Mesodermal cell (in vitro differentiated cells): ENCODE measurements around the gene UGT2A3.
"Not testable (repeated sequence)": the region's sequence is repeated elsewhere in the genome, so short reads cannot be mapped to it uniquely, and the experiment has no call there.

ENCODE experiments used
- H3K27ac ChIP-seq: 2 replicates; pipeline ENCODE4 v1.7.0; 2013; ENCODE audit warnings: mild to moderate bottlenecking, low read depth, low read length, moderate library complexity; ENCODE audit not compliant: severe bottlenecking
- H3K36me3 ChIP-seq: 2 replicates; pipeline ENCODE4 v1.7.1; 2013; ENCODE audit warnings: mild to moderate bottlenecking, low read length, moderate library complexity; ENCODE audit not compliant: control insufficient read depth, insufficient read depth
- H3K4me1 ChIP-seq: one replicate; pipeline ENCODE4 v1.7.1; 2013; ENCODE audit warnings: mild to moderate bottlenecking, low read length; ENCODE audit not compliant: insufficient read depth, control insufficient read depth, poor library complexity, severe bottlenecking
- H3K4me3 ChIP-seq: 2 replicates; pipeline ENCODE4 v1.7.0; 2013; ENCODE audit warnings: low read length, control low read depth, mild to moderate bottlenecking; ENCODE audit not compliant: insufficient read depth, poor library complexity, severe bottlenecking; ENCODE audit errors: extremely low read depth
- H3K9me3 ChIP-seq: 2 replicates; pipeline ENCODE4 v1.7.1; 2013; ENCODE audit warnings: mild to moderate bottlenecking, low read length, moderate library complexity; ENCODE audit not compliant: control insufficient read depth
- WGBS, 2 experiments: methylation state at CpG; one replicate each; pipeline ENCODE4 v1.1.5; 2013; ENCODE audit warnings: missing lambda C conversion rate in 2 of 2; ENCODE audit not compliant: insufficient coverage in 2 of 2; 5-methylcytosine and 5-hydroxymethylcytosine counted together

Gene UGT2A3

DNA sequence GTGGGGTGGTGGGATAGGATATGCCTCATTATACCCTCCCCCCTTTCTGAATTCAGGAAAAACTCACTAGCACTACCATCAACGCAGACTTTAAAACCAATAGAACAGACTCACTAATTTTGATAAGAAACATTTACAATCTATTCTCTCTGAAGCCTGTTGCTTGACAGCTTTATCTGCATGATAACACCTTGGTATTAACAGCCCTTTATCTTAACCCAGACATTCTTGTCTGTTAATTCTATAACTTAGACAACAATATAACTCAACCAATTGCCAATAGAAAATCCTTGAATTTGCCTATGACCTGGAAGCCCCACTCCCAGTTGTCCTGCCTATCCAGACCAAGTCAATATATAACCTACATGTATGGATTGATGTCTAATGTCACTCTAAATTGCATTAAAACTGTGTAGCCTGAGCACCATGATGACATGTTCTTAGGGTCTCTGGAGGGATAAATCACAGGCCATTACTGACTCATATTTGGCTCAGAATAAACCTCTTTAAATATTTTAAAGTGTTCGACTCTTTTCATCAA is 1.5 kb upstream of the UGT2A3 start:
- Histone ChIP-seq H3K4me3 (no peak overlapping the region), H3K36me3 (no peaks in the 10 kb centered on the region), H3K27ac (no peak overlapping the region), H3K9me3 (no peaks in the 10 kb centered on the region), H3K4me1 (no peaks in the 10 kb centered on the region)
- 73 to 83% methylated on average over 2 of the region's 2 CpGs for WGBS, 2 experiments

DNA sequence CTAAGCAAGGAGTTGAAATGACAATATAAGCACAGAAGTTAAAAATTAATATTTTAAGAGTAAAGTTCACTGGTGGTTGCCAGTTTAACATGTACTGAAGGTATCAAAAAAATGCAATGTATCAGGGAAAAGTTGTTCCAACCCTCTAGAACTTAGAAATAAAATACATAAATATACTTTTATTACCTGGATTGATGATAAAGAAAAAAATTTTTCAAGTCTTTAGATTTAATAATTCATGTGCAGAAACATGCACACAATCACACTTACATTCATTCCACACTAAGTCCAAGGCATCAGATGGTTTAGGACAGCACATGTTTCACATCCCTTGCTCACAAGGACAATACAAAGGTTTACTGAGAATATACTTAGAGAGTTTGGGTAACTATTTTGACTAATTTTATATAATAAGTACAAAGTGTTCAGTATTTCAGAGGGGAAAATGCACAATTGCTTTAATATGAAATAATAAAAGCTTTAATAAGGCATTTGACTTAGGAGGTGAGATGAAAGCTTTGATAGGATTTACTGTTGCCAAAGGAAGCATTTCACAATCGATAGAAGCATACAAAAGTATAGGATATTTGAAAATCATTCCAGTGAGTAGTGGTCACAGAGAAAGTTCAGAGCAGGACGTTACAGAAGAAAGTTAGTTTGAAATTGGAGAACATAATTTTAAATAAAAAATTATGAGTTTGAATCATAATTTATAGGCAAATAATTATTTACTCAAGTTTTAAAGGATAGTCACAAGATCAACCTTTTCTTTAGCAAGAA is 392 bp upstream of the UGT2A3 start:
- Histone ChIP-seq H3K9me3 (no peaks in the 10 kb centered on the region), H3K4me3 (no peak overlapping the region), H3K27ac (no peak overlapping the region), H3K36me3 (no peaks in the 10 kb centered on the region), H3K4me1 (no peaks in the 10 kb centered on the region)
- WGBS, 2 experiments: no CpG with 5 or more reads among the region's 2 CpGs

DNA sequence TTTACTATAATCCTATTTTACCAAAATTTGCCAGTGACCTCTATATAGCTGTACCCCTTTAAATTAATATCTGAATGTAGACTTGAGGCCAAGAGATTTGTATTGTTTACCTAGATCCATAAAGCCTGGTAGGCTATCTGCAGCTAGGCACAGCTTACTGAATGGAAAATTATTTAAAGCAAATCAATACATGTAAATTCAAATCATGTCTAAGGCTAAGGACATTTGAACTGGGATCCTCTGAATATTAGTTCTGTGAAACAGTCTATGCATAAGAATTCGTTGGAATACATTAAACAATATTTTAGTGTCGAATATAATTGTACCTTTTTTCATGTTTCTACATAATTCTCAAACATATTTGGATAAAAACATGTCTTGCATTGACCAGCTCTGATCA is 1.6 kb downstream of the UGT2A3 start:
- WGBS, 2 experiments: no CpG with 5 or more reads among the region's 2 CpGs
- H3K27ac ChIP-seq: no peak overlapping the region

DNA sequence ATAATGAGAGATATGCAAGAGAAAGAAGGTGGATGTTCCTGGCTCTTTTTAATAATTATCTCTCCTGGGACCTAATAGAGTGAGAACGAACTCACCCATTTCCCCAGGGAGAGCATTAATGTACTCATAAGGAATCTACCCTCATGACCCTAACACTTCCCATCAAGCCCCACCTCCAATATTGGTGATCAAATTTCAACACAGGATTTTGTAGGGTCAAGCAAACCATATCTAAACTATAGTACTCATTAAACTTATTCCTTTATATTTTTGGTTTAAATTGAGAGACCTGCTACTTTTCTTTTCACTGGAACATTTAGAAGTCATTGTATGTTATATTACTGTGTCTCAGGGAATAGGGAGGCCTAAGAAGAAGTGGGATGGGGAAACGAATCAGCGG is 2.6 kb downstream of the UGT2A3 start:
- Histone ChIP-seq H3K4me1 (no peaks in the 10 kb centered on the region), H3K36me3 (no peaks in the 10 kb centered on the region), H3K9me3 (no peaks in the 10 kb centered on the region), H3K27ac (no peak overlapping the region), H3K4me3 (no peak overlapping the region)
- 83% methylated on average over 1 of the region's 3 CpGs; no CpG with 5 or more reads in 1 of the 2 experiments for WGBS, 2 experiments

More for the DNA sequence above, 1.6 kb downstream of the UGT2A3 start:
- H3K36me3 ChIP-seq: no peaks in the 10 kb centered on the region
- H3K9me3 ChIP-seq: no peaks in the 10 kb centered on the region
- H3K4me1 ChIP-seq: no peaks in the 10 kb centered on the region
- no peak overlapping the region for H3K4me3 ChIP-seq

DNA sequence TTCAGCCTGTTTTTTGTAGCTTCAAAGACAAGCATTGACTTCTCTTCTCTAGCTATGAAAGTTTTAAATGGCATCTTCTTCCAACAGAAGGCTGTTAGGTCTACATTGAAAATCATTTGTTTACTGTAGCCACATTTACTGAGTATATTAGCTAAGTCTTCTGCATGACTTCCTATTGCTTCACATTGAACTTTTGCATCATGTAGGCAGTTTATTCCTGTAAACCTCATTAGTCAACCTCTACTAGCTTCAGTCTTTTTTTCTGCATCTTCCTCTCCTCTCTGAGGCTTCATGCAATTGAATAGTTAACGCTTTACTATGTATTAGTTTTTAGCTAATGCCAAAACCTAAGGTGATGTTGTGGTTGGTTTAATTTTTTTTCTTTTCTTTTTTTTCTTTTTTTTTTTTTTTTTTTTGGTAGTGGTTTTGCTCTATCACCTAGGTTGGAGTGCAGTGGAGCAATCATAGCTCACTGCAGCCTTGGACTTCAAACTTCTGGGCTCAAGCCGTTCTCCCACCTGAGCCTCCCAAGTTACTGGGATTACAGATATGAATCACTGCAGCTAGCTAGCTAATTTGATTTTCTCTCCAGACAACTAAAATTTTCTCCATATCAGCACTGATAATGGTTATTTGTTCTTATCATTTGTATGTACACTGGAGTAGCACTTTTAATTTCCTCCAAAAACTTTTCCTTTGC is 3.4 kb downstream of the UGT2A3 start:
- Histone ChIP-seq H3K9me3 (no peaks in the 10 kb centered on the region), H3K4me1 (no peaks in the 10 kb centered on the region), H3K27ac (no peak overlapping the region), H3K4me3 (no peak overlapping the region), H3K36me3 (no peaks in the 10 kb centered on the region)
- 60% methylated on average over 1 of the region's 2 CpGs; no CpG with 5 or more reads in 1 of the 2 experiments for WGBS, 2 experiments

DNA sequence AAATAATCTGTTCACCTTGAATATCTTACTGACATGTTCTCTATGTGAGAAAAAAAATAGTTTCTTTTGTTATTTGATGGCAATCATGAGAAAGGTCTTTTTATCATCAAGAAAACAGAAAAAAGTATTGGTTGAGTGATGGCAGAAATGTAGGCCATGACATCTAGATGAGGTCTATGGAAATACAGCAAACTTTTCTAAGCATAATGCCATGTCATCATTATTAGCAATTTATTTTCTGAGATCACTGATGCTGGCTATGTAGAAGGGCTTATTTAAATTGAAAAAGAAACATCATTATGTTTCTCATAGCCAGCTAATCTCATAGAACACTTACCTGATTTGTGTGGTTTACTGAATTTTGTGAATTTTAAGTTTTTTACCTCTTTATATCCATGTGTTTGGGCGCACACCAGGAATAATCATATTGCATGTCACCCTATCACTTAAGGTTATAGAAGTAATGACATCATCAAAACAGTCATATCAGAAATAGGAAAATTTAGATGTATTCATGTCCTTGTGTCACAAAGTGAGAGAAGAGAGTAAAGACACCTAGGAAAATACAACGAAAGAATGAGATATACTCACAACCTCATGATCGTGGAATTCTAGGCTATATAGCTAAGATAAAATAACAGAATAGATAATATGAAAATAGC is 22.4 kb downstream of the UGT2A3 start:
- H3K36me3 ChIP-seq: no peaks in the 10 kb centered on the region
- H3K9me3 ChIP-seq: no peaks in the 10 kb centered on the region
- no peak overlapping the region for H3K27ac ChIP-seq
- WGBS, 2 experiments: no CpG with 5 or more reads among the region's 3 CpGs
- H3K4me1 ChIP-seq: no peaks in the 10 kb centered on the region
- H3K4me3 ChIP-seq: no peak overlapping the region

DNA sequence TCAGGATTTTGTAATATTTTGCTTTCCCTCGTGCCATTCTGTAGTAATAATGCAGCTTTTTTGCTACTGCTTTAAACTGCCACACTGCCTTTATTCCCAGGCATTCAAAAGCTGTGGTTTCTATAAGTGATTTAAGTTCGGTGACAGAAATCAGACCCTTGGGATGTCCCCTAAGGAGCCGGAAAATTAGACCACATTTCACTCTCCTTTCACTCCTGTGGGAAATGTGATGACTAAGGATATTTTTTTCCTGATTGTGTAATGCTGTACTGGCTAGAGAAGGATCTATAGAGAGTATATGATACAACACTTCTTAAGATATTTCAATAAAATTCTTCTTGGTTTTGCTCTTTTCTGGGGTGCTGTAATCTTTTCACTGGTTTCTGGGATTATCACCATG is 24.4 kb downstream of the UGT2A3 start:
- WGBS, 2 experiments: no CpG with 5 or more reads among the region's 3 CpGs
- Histone ChIP-seq H3K36me3 (no peaks in the 10 kb centered on the region), H3K27ac (no peak overlapping the region), H3K9me3 (no peaks in the 10 kb centered on the region), H3K4me3 (no peak overlapping the region), H3K4me1 (no peaks in the 10 kb centered on the region)

DNA sequence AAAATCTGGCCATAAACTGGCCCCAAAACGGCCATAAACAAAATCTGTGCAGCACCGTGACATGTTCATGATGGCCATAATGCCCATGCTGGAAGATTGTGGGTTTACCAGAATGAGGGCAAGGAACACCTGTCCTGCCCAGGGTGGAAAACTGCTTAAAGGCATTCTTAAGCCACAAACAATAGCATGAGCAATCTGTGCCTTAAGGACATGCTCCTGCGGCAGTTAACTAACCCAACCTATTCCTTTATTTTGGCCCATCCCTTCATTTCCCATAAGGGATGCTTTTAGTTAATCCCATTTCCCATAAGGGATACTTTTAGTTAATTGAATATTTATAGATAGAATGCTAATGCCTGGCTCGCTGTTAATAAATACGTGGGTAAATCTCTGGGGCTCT is 29.4 kb downstream of the UGT2A3 start:
- not testable (repeated sequence) for H3K27ac ChIP-seq, H3K4me3 ChIP-seq, H3K4me1 ChIP-seq, H3K36me3 ChIP-seq, H3K9me3 ChIP-seq
- 45 to 56% methylated on average over 2 to 3 of the region's 5 CpGs for WGBS, 2 experiments

DNA sequence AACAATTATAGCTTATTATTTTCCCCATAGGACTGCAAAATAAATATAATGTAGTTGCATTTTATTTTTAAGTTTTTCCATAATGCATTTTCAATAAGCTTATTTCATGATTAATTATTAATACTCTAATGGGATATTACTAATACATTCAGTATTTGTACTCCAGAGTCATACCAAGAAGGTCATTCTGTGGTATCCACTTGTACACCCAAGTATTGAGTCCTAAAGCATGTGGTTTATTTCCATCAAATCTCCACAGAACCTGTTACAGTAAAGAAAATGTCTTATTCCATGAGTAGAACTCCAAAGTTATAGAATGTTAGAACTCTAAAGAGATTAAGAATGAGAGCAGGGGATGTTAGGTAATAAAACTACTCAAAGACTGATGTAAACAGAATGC is 30.6 kb downstream of the UGT2A3 start:
- Histone ChIP-seq H3K36me3 (no peaks in the 10 kb centered on the region), H3K27ac (no peak overlapping the region), H3K9me3 (no peaks in the 10 kb centered on the region), H3K4me3 (no peak overlapping the region), H3K4me1 (no peaks in the 10 kb centered on the region)

DNA sequence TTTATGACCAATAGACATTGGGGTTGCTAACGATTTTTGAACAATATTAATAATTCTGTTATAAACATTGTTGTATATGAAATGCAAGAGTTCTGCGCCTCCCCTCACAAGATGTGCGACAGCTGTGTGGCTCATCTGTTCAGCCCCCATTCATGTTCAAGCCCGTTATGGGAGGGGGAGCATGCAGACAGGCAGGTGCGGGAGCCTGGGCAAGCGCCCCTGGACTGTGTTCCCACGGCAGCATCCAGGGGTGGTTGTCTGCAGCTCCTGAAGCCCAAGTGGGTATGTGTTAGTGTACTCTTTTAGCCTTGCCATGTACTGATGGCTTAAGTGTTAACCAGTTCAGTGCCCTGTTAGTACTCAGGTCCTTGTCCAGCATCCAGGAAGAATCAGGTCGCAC is 34.6 kb downstream of the UGT2A3 start:
- H3K9me3 ChIP-seq: no peaks in the 10 kb centered on the region
- no peaks in the 10 kb centered on the region for H3K4me1 ChIP-seq
- H3K4me3 ChIP-seq: no peak overlapping the region
- H3K27ac ChIP-seq: no peak overlapping the region
- H3K36me3 ChIP-seq: no peaks in the 10 kb centered on the region
- WGBS, 2 experiments: 92 to 100% methylated on average over 2 to 4 of the region's 8 CpGs
